Testis (tissue), 2 donors: ENCODE results near the gene HACD1.

Source experiments
- POLR2A ChIP-seq: fragments of 450-650 bp; IDR thresholded peaks from one replicate; pipeline ENCODE4 v1.6.1; 2017; ENCODE audit warnings: antibody characterized with exemption, mild to moderate bottlenecking, moderate library complexity
- TF ChIP-seq, protein P1 (sequence below), 3 experiments: fragments of 450-650 bp in 2 of 3; fragments of 200-600 bp in 1 of 3; sonication (generic) in 1 of 3; IDR thresholded peaks; one replicate each; pipeline ENCODE4 v1.5.1; 2016 to 2019; ENCODE audit warnings: antibody characterized with exemption in 3 of 3, mild to moderate bottlenecking in 2 of 3, moderate library complexity in 1 of 3

DNA sequence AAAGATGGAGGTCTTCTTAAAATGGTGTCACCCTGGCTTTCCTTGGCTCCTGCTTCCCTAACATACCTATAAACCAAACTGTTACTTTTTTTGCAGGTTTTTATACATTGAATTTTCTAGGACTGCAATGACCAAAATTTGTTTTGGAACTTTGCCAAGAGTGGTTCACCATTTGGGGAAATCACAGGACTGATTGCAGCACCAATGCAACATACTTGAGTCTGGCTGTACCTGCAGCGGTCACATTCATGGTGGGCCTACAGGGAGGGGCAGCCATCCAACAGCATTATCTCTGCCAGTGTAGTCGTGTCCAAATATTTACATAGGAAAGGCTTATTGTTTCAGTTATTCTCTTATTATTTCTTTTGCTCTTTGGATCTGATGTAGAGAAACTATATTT, 69.0 kb downstream of the HACD1 start:
- TF ChIP-seq, protein P1, sequence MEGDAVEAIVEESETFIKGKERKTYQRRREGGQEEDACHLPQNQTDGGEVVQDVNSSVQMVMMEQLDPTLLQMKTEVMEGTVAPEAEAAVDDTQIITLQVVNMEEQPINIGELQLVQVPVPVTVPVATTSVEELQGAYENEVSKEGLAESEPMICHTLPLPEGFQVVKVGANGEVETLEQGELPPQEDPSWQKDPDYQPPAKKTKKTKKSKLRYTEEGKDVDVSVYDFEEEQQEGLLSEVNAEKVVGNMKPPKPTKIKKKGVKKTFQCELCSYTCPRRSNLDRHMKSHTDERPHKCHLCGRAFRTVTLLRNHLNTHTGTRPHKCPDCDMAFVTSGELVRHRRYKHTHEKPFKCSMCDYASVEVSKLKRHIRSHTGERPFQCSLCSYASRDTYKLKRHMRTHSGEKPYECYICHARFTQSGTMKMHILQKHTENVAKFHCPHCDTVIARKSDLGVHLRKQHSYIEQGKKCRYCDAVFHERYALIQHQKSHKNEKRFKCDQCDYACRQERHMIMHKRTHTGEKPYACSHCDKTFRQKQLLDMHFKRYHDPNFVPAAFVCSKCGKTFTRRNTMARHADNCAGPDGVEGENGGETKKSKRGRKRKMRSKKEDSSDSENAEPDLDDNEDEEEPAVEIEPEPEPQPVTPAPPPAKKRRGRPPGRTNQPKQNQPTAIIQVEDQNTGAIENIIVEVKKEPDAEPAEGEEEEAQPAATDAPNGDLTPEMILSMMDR (IDR thresholded peaks at IDR 0.05) = no peak
- TF ChIP-seq POLR2A = no peak
